NCI-H2227 (cell line): ENCODE measurements around the gene WDR31.

Source experiments
- DNase-seq: peaks from one replicate; lab custom pipeline; 2025; ENCODE audit not compliant: unreplicated experiment; lab: John Stamatoyannopoulos, UW

The WDR31 gene

GRCh38 chr9:113341712-113342410 lies 1.8 kb upstream of the WDR31 start:
- peak; percentile 2 for DNase-seq

- DNase-seq, result no peak
These were observed 2.4 kb downstream of the WDR31 start for GRCh38 chr9:113337714-113338113.

- no peak for DNase-seq
These were observed 8.3 kb downstream of the WDR31 start for GRCh38 chr9:113331780-113332179.

GRCh38 chr9:113328045-113328782 lies 11.9 kb downstream of the WDR31 start:
- no peak for DNase-seq

- no peak for DNase-seq
These were observed 13.8 kb downstream of the WDR31 start for GRCh38 chr9:113326230-113326629.

GRCh38 chr9:113322671-113323070 lies 17.4 kb downstream of the WDR31 start:
- no peak for DNase-seq

- no peak for DNase-seq
These were observed 20.0 kb downstream of the WDR31 start for GRCh38 chr9:113320051-113320450.

- no peak for DNase-seq
These were observed 21.0 kb downstream of the WDR31 start for GRCh38 chr9:113319054-113319453.

- DNase-seq, result no peak
These were observed 22.3 kb downstream of the WDR31 start for GRCh38 chr9:113317777-113318176.

GRCh38 chr9:113316030-113316429 lies 24.0 kb downstream of the WDR31 start:
- DNase-seq, result no peak

GRCh38 chr9:113315231-113315630 lies 24.8 kb downstream of the WDR31 start:
- DNase-seq, result no peak

GRCh38 chr9:113313261-113313660 lies 26.8 kb downstream of the WDR31 start:
- DNase-seq, result no peak

GRCh38 chr9:113311961-113312360 lies 28.1 kb downstream of the WDR31 start:
- no peak for DNase-seq

GRCh38 chr9:113310538-113310937 lies 29.5 kb downstream of the WDR31 start:
- DNase-seq, result no peak

GRCh38 chr9:113309204-113309813 lies 30.8 kb downstream of the WDR31 start:
- peak; percentile 26 for DNase-seq

- DNase-seq, result no peak
These were observed 32.6 kb downstream of the WDR31 start for GRCh38 chr9:113307396-113307975.

GRCh38 chr9:113306566-113306965 lies 33.5 kb downstream of the WDR31 start:
- DNase-seq, result no peak

GRCh38 chr9:113302792-113303418 lies 37.2 kb downstream of the WDR31 start, which contains the start of gene RNF183:
Gene RNF183, minus strand, starts transcription at chr9:113303376. Its CDS starts 5,192 bp downstream, at chr9:113298184.
- no peak for DNase-seq

GRCh38 chr9:113301548-113301947 lies 38.5 kb downstream of the WDR31 start:
- DNase-seq, result no peak

- no peak for DNase-seq
These were observed 40.2 kb downstream of the WDR31 start for GRCh38 chr9:113299800-113300292.
